Measurements from ENCODE around the gene RALB. TPM values are rescaled to one million over a fixed set of nuclear protein-coding genes. Genes with fewer than 3 reads are reported as not detected.
A peak's percentile ranks its signal among the peaks of the same experiment; 100 is the strongest.

RALB gene
- total and polyA plus RNA-seq, 2 donors from 2014 or later = 58.5 to 64.5 TPM

- FAIRE-seq = no peak
Observed at GRCh38 chr2:120247851-120248250, 4.8 kb upstream of the RALB start.

GRCh38 chr2:120250640-120251039 is 2.0 kb upstream of the RALB start:
- intact Hi-C loops (cut with DNase I) = no loop called here
- H3K9ac ChIP-seq (ENCODE audit: low read length in 3 of 3) = no peak overlapping the region

More at GRCh38 chr2:120247851-120248250, 4.8 kb upstream of the RALB start:
- no peaks in the 10 kb centered on the region for H3K27me3 ChIP-seq (ENCODE audit: control insufficient read depth, insufficient read depth, low read length)
- H3K4me1 ChIP-seq (ENCODE audit: control insufficient read depth in 2 of 3, insufficient read depth in 2 of 3, low read depth in 1 of 3, low read length in 3 of 3) = peaks cover 0 to 11% (median 2%) of the 10 kb centered on the region in 3 donors
- intact Hi-C loops (cut with DNase I) = no loop called here
- no peaks in the 10 kb centered on the region for H3K9me3 ChIP-seq (ENCODE audit: control insufficient read depth in 2 of 3, insufficient read depth in 1 of 3, low read length in 3 of 3)
- no peak overlapping the region for H3K27ac ChIP-seq (ENCODE audit: low read depth in 2 of 2, low read length in 2 of 2)
- no peak overlapping the region for H3K4me3 ChIP-seq (ENCODE audit: low read length in 3 of 3)
- H3K36me3 ChIP-seq (ENCODE audit: control insufficient read depth in 2 of 3, insufficient read depth in 3 of 3, low read length in 3 of 3) = no peaks in the 10 kb centered on the region
- no peak for TF ChIP-seq CTCF (IDR thresholded peaks at IDR 0.05; ENCODE audit: borderline replicate concordance, extremely low read depth, insufficient read depth)
- no peak overlapping the region for H3K9ac ChIP-seq (ENCODE audit: low read length in 3 of 3)
- no peak for DNase-seq

GRCh38 chr2:120251078-120251477 is 1.6 kb upstream of the RALB start:
- FAIRE-seq (no peak), DNase-seq (no peak)
- no peak for TF ChIP-seq CTCF (IDR thresholded peaks at IDR 0.05; ENCODE audit: borderline replicate concordance, extremely low read depth, insufficient read depth)

More at GRCh38 chr2:120250640-120251039, 2.0 kb upstream of the RALB start:
- no peak for TF ChIP-seq CTCF (IDR thresholded peaks at IDR 0.05; ENCODE audit: borderline replicate concordance, extremely low read depth, insufficient read depth)
- H3K27me3 ChIP-seq (ENCODE audit: control insufficient read depth, insufficient read depth, low read length) = no peaks in the 10 kb centered on the region
- H3K27ac ChIP-seq (ENCODE audit: low read depth in 2 of 2, low read length in 2 of 2) = no peak overlapping the region
- no peak for FAIRE-seq
- H3K4me1 ChIP-seq (ENCODE audit: control insufficient read depth in 2 of 3, insufficient read depth in 2 of 3, low read depth in 1 of 3, low read length in 3 of 3) = peaks cover 4 to 11% (median 7%) of the 10 kb centered on the region in 3 donors
- no peak overlapping the region for H3K4me3 ChIP-seq (ENCODE audit: low read length in 3 of 3)
- no peaks in the 10 kb centered on the region for H3K9me3 ChIP-seq (ENCODE audit: control insufficient read depth in 2 of 3, insufficient read depth in 1 of 3, low read length in 3 of 3)
- no peaks in the 10 kb centered on the region for H3K36me3 ChIP-seq (ENCODE audit: control insufficient read depth in 2 of 3, insufficient read depth in 3 of 3, low read length in 3 of 3)
- no peak for DNase-seq

GRCh38 chr2:120251880-120252224 is 800 bp upstream of the RALB start:
- intact Hi-C loops (cut with DNase I) = no loop called here
- no peaks in the 10 kb centered on the region for H3K36me3 ChIP-seq (ENCODE audit: control insufficient read depth in 2 of 3, insufficient read depth in 3 of 3, low read length in 3 of 3)
- FAIRE-seq (no peak), DNase-seq (no peak)
- H3K27me3 ChIP-seq (ENCODE audit: control insufficient read depth, insufficient read depth, low read length) = no peaks in the 10 kb centered on the region
- no peak for TF ChIP-seq CTCF (IDR thresholded peaks at IDR 0.05; ENCODE audit: borderline replicate concordance, extremely low read depth, insufficient read depth)
- no peak overlapping the region for H3K9ac ChIP-seq (ENCODE audit: low read length in 3 of 3)
- peak overlapping the region; percentile 52 to 81 (median 72) for H3K4me3 ChIP-seq (ENCODE audit: low read length in 3 of 3)
- H3K9me3 ChIP-seq (ENCODE audit: control insufficient read depth in 2 of 3, insufficient read depth in 1 of 3, low read length in 3 of 3) = no peaks in the 10 kb centered on the region
- no peak overlapping the region for H3K27ac ChIP-seq (ENCODE audit: low read depth in 2 of 2, low read length in 2 of 2)
- H3K4me1 ChIP-seq (ENCODE audit: control insufficient read depth in 2 of 3, insufficient read depth in 2 of 3, low read depth in 1 of 3, low read length in 3 of 3) = peaks cover 4 to 13% (median 10%) of the 10 kb centered on the region in 3 donors

More at GRCh38 chr2:120251078-120251477, 1.6 kb upstream of the RALB start:
- no peak overlapping the region for H3K9ac ChIP-seq (ENCODE audit: low read length in 3 of 3)
- no peak overlapping the region for H3K4me3 ChIP-seq (ENCODE audit: low read length in 3 of 3)
- no peaks in the 10 kb centered on the region for H3K9me3 ChIP-seq (ENCODE audit: control insufficient read depth in 2 of 3, insufficient read depth in 1 of 3, low read length in 3 of 3)
- intact Hi-C loops (cut with DNase I) = no loop called here
- no peak overlapping the region for H3K27ac ChIP-seq (ENCODE audit: low read depth in 2 of 2, low read length in 2 of 2)
- H3K36me3 ChIP-seq (ENCODE audit: control insufficient read depth in 2 of 3, insufficient read depth in 3 of 3, low read length in 3 of 3) = no peaks in the 10 kb centered on the region
- no peaks in the 10 kb centered on the region for H3K27me3 ChIP-seq (ENCODE audit: control insufficient read depth, insufficient read depth, low read length)
- H3K4me1 ChIP-seq (ENCODE audit: control insufficient read depth in 2 of 3, insufficient read depth in 2 of 3, low read depth in 1 of 3, low read length in 3 of 3) = peaks cover 4 to 13% (median 7%) of the 10 kb centered on the region in 3 donors

All from kidney (tissue), 14 donors.